ENCODE measurements around the gene TGFA.

Gene TGFA

DNA sequence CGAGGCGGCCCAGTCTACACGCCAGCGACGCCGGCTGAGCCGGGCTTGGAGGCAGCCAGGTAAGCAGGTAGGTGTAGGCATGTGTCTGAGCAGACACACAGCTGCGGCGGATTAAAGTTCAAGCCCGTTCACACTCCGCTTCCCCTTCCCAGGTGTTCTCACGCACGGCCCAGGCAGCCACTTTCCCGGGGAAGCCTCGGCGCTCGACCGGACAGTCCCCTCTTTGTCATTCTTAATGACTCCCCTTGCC lies 367 bp downstream of the TGFA start:
- DNase-seq (ENCODE audit: low read depth in 2 of 3, low spot score in 1 of 3), result peak in 1 of 3 donors; percentile 9

GRCh38 chr2:70552501-70553333 lies 909 bp downstream of the TGFA start:
- DNase-seq (ENCODE audit: low read depth in 2 of 3, low spot score in 1 of 3), result no peak

DNA sequence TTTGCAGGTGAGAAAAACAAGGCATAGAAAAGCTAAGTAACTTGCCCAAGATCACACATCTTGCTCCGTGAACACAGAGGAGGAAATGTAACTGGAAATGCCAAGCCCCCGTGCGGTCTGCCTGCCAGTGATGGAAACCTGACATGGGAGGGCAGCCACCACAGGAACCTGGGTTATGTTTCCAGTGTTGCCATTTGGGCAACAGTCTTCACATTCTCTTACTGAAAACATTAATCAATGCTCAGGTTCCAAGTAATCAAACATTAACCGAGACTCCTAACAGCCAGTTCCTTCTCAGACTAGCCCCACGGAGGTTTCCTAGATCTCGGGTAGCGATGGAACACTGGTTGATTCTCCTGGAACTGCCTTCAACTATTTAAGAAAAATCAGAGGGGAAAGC lies 2.5 kb downstream of the TGFA start:
- DNase-seq (ENCODE audit: low read depth in 2 of 3, low spot score in 1 of 3), result no peak

- no peak for DNase-seq (ENCODE audit: low read depth in 2 of 3, low spot score in 1 of 3)
Measured at GRCh38 chr2:70549962-70550361, 3.7 kb downstream of the TGFA start.

DNA sequence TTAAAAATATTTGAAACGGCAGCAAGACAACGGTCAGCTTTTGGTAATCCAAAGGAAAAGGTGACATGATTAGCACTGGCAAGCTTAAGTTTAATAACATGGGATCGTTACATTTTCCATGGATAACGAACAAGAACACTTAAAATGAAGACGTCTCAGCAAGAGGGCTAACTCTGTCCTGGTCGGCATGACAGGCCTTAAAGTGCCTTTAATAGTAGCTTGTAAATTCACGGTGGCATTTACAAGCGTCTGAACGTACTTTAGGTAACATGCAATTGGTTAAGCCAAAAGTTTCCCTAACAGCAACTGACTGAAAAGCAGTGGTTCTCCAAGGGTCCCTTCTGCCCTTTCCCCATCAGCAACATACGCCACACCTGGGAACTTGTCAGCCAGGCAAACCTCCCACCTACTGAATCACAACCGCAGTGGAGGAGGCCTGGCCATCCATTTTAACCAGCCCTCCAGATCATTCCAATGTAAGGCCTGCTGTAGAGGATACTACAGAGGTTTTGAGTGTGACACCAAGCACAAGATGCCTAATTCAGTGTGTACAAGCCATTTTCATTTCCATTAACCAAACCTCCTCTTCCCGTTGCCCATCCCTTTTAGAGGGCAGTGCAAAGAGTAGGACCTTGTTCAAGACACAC lies 4.4 kb downstream of the TGFA start:
- no peak for DNase-seq (ENCODE audit: low read depth in 2 of 3, low spot score in 1 of 3)

DNA sequence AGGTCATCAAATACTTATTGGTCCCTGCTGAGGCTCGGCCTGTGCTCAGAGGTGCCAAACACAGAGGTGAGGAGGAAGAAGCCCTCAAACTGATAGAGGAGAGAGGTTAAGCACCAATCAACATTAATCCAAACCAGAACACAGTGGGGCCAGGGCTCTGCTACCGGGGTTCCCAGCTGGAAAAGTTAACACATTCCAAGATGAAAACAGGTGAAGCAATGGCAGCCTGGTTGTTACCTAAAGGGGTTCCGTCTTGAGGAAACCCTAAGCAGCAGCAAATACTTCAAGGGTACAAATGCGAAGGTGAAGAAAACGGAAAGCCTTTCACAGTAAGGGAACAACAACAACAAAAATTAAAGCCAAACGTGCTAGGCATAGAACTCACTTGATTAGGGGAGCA lies 5.4 kb downstream of the TGFA start:
- no peak for DNase-seq (ENCODE audit: low read depth in 2 of 3, low spot score in 1 of 3)

DNA sequence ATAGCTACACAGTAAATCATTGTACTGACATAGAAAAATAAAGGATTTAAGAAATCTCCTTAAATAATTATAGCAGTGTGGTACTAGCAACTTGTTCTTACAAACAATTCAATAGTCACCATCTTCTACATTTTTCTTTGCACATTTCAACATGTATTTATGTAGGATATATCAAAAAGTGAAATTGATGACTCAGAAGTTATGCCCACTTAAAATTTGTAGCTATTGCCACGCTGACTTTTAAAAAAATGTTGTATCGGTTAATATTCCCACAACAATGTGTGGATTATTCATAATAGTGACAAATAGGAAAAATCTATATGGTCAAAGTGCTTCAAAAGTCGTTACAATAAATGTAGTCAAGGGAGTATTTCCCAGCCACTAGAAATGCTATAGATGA lies 6.7 kb downstream of the TGFA start:
- no peak for DNase-seq (ENCODE audit: low read depth in 2 of 3, low spot score in 1 of 3)

- no peak for DNase-seq (ENCODE audit: low read depth in 2 of 3, low spot score in 1 of 3)
Measured at GRCh38 chr2:70546376-70546775, 7.2 kb downstream of the TGFA start.

GRCh38 chr2:70541481-70542020 lies 12.1 kb downstream of the TGFA start:
- DNase-seq (ENCODE audit: low read depth in 2 of 3, low spot score in 1 of 3), result no peak

DNA sequence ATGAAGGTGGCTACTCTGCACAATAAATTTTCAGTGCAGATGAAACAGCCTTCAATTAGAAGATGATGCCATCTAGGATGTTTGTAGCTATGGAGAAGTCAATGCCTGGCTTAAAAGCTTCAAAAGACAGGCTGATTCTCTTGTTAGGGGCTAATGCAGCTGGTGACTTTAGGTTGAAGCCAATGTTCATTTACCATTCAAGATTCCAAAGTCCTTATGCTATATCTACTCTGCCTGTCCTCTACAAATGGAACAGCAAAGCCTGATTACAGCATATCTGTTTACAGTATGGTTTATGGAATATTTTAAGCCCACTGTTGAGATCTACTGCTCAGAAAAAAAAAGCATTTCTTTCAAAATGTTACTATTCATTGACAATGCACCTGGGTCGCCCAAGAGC lies 15.8 kb downstream of the TGFA start:
- no peak for DNase-seq (ENCODE audit: low read depth in 2 of 3, low spot score in 1 of 3)

DNA sequence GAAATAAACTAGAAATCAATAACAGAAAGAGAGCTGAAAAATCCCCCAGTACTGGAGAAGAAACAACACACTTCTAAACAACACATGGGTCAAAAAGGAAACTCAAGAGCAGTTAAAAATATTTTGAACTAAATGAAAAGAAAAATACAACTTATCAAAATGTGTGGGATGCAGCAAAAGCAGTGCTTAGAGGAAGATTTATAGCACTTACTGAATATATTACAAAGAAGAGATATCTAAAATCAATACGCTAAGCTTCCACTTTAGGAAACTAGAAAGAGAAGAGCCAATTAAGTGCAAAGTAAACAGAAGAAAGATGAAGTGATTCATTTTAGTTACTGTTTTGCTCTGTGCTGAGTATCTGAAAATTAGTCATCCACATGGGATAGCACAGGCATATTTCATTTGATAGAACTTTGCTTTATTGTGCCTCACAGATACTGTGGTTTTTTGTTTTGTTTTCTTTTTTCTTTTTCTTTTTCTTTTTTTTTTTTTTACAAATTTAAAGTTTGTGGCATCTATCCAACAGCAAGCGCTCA lies 17.0 kb downstream of the TGFA start:
- no peak for DNase-seq (ENCODE audit: low read depth in 2 of 3, low spot score in 1 of 3)

- DNase-seq (ENCODE audit: low read depth in 2 of 3, low spot score in 1 of 3), result no peak
Measured at GRCh38 chr2:70535573-70535972, 18.1 kb downstream of the TGFA start.

DNA sequence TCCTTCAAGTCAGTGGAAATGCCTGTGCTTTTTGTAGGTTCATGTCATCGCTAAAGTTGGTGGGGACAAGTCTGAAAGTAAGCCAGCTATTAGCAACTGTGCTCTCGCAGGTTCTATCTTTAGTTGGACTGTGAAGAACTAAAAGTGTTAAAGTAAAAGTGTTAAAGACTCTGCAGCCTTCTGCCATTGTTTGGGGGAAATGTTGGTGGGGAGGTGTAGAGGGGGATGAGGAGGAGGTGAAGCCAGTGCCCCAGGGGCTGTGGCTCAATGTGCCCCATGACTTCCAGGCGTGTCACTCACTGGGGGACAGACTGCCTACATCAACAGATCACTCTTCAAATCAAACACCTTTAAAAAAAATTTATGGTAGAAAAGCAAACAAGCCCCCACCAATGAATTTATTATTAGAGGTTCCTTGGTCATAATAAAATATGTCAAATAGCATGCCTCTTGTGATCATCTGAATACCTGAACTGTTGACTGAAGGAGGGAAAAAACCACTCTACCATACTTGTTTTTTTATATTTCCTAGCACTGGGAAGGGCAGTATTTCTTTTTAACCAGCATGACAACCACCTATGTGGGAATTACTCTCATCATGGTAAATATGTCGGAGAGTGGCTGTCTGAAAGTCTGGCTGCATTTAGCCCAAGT lies 19.3 kb downstream of the TGFA start:
- no peak for DNase-seq (ENCODE audit: low read depth in 2 of 3, low spot score in 1 of 3)

- DNase-seq (ENCODE audit: low read depth in 2 of 3, low spot score in 1 of 3), result no peak
Measured at GRCh38 chr2:70532244-70532935, 21.2 kb downstream of the TGFA start.

GRCh38 chr2:70531419-70532086 lies 22.1 kb downstream of the TGFA start:
- no peak for DNase-seq (ENCODE audit: low read depth in 2 of 3, low spot score in 1 of 3)

- no peak for DNase-seq (ENCODE audit: low read depth in 2 of 3, low spot score in 1 of 3)
Measured at GRCh38 chr2:70529610-70530009, 24.0 kb downstream of the TGFA start.

DNA sequence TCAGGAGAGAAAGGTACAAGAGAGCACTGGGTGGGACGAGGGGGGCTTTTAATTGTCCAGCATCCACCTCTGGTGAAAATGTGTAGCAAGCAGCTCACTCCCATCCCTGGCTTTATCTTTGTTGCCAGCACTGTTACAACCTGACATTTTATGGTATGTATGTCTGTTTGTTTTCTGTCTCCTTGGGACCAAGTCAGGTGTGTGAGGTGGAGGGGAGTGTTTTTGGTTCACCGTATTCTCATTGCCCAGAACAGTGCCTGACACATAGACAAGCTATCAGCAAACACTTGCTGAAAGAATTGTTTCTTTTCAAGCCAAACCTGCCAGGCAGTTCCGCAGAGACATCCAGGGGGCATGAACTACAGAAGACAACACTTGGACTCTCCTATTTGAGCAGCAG lies 24.7 kb downstream of the TGFA start:
- DNase-seq (ENCODE audit: low read depth in 2 of 3, low spot score in 1 of 3), result no peak

DNA sequence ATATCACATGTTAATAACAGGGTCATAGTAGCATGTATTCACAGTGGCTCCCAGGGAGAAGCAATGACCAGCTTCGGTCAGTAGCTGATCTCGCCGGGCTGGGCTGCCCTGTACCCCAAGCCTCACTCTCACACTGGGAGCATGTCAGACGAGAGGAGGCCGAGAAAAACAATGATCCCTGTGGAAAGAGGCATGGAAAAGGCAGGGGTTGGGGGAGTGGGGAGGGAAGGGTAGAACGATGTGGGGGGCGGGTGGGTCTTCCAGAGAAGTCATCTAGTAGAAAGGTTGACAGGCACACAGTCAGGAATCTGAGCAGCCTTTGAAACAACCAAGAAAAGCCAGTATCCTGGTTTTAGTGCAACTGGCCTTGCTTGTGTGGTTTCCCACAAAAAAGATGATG lies 25.4 kb downstream of the TGFA start:
- no peak for DNase-seq (ENCODE audit: low read depth in 2 of 3, low spot score in 1 of 3)

GRCh38 chr2:70527447-70528080 lies 26.1 kb downstream of the TGFA start:
- DNase-seq (ENCODE audit: low read depth in 2 of 3, low spot score in 1 of 3), result no peak

GRCh38 chr2:70526126-70526525 lies 27.5 kb downstream of the TGFA start:
- DNase-seq (ENCODE audit: low read depth in 2 of 3, low spot score in 1 of 3), result no peak

Data from stimulated activated CD4-positive, alpha-beta T cell treated with anti-CD3 and anti-CD28 coated beads, Interleukin-12 subunit alpha, Interleukin-12 subunit beta, amount 100 ng/mL, for 48 hours (primary cell).